T-cell (primary cell): Measurements from ENCODE around the gene PTPRJ. TPM values are rescaled to one million over a fixed set of nuclear protein-coding genes. Genes with fewer than 3 reads are reported as not detected.

Experiments
- ATAC-seq, 4 experiments: fragments of 200-7000 bp in 3 of 4; fragments of 150-1000 bp in 1 of 4; cut with Tn5 transposase; replicated peaks in 1 of 4; 1 replicate in 3 of 4; 2 replicates in 1 of 4; pipeline ENCODE4 v1.10.0; 2021; ENCODE audit warnings: moderate library complexity in 3 of 4, mild to moderate bottlenecking in 2 of 4, moderate number of reproducible peaks in 1 of 4
- CTCF ChIA-PET, 2 donors: fragments of 300-600 bp; sonication (Branson Sonifier 250); formaldehyde crosslinking; loops; one replicate each; lab custom pipeline; 2022; ENCODE audit warnings: antibody characterized with exemption in 2 of 2; lab: Charles Lee
- POLR2A ChIA-PET, 2 donors: fragments of 300-600 bp; sonication (Branson Sonifier 250); formaldehyde crosslinking; loops; one replicate each; lab custom pipeline; 2022; ENCODE audit warnings: antibody characterized with exemption in 2 of 2; lab: Charles Lee
- DNase-seq, 35 experiments: peaks; one replicate each; pipeline versions ENCODE4 v3.0.0 to v3.0.0-alpha.2; 2013 to 2023
- H3K27ac ChIP-seq: one replicate; pipeline ENCODE4 v1.5.1; 2013; ENCODE audit warnings: low read length
- H3K27me3 ChIP-seq, 2 experiments: replicated peaks in 1 of 2; 1 replicate in 1 of 2; 2 replicates in 1 of 2; pipeline versions ENCODE4 v1.6.1 to v1.7.0; 2013; ENCODE audit warnings: low read length in 1 of 2, mixed read lengths in 1 of 2; ENCODE audit not compliant: control insufficient read depth in 2 of 2, insufficient read depth in 2 of 2; ENCODE audit errors: extremely low read depth in 1 of 2
- H3K36me3 ChIP-seq, 2 donors: 1 replicate in 1 of 2; 2 replicates in 1 of 2; pipeline versions ENCODE4 v1.6.1 to v1.7.0; 2013; ENCODE audit warnings: low read length in 1 of 2; ENCODE audit not compliant: control insufficient read depth in 2 of 2, insufficient read depth in 1 of 2; ENCODE audit errors: extremely low read depth in 1 of 2
- H3K4me1 ChIP-seq, 2 experiments: 1 replicate in 1 of 2; 2 replicates in 1 of 2; pipeline versions ENCODE4 v1.6.1 to v1.7.0; 2013; ENCODE audit warnings: low read length in 2 of 2, mixed read lengths in 1 of 2; ENCODE audit not compliant: insufficient read depth in 2 of 2, control insufficient read depth in 1 of 2; ENCODE audit errors: extremely low read depth in 1 of 2
- H3K4me3 ChIP-seq, 2 donors: 1 replicate in 1 of 2; 2 replicates in 1 of 2; pipeline versions ENCODE4 v1.5.1 to v1.7.0; 2013; ENCODE audit warnings: mild to moderate bottlenecking in 2 of 2, low read length in 1 of 2, moderate library complexity in 1 of 2; ENCODE audit not compliant: control insufficient read depth in 1 of 2; ENCODE audit errors: extremely low read depth in 1 of 2
- H3K9me3 ChIP-seq: 2 replicates; pipeline ENCODE4 v1.7.0; 2013
- H3K27ac Mint-ChIP-seq, 2 donors: one replicate each; pipeline ENCODE4 v1.8.0; 2020 to 2021; ENCODE audit warnings: mild to moderate bottlenecking in 2 of 2, mixed read lengths in 2 of 2
- H3K27me3 Mint-ChIP-seq, 2 donors: one replicate each; pipeline ENCODE4 v1.8.0; 2021 to 2022; ENCODE audit warnings: mixed read lengths in 2 of 2
- H3K36me3 Mint-ChIP-seq: one replicate; pipeline ENCODE4 v1.8.0; 2021; ENCODE audit warnings: mixed read lengths
- H3K4me1 Mint-ChIP-seq, 3 donors: one replicate each; pipeline ENCODE4 v1.8.0; 2020 to 2022; ENCODE audit warnings: mixed read lengths in 3 of 3, mild to moderate bottlenecking in 1 of 3
- H3K4me3 Mint-ChIP-seq, 3 donors: one replicate each; pipeline ENCODE4 v1.8.0; 2020 to 2022; ENCODE audit warnings: mild to moderate bottlenecking in 3 of 3, mixed read lengths in 3 of 3, moderate library complexity in 3 of 3
- H3K9me3 Mint-ChIP-seq, 3 donors: one replicate each; pipeline ENCODE4 v1.8.0; 2020 to 2022; ENCODE audit warnings: mixed read lengths in 3 of 3
- WGBS: methylation state at CpG from one replicate; pipeline ENCODE4 v1.1.5; 2013; ENCODE audit warnings: missing lambda C conversion rate; ENCODE audit not compliant: insufficient coverage; 5-methylcytosine and 5-hydroxymethylcytosine counted together
- total RNA-seq, 35 experiments: library from RNA in 6 of 35; stranded (reverse) in 6 of 35; fragments of 120-200 nt in 1 of 35; gene quantifications; one replicate each; pipeline versions ENCODE4 v1.2.1 to v1.2.4 and lab custom pipeline; 2013 to 2026

The PTPRJ gene
- total RNA-seq, 5 donors from 2014 or later (not counting 1 experiment from before 2014, with no cell fraction given) = 44.8 to 71.0 (median 57.9) TPM

DNA sequence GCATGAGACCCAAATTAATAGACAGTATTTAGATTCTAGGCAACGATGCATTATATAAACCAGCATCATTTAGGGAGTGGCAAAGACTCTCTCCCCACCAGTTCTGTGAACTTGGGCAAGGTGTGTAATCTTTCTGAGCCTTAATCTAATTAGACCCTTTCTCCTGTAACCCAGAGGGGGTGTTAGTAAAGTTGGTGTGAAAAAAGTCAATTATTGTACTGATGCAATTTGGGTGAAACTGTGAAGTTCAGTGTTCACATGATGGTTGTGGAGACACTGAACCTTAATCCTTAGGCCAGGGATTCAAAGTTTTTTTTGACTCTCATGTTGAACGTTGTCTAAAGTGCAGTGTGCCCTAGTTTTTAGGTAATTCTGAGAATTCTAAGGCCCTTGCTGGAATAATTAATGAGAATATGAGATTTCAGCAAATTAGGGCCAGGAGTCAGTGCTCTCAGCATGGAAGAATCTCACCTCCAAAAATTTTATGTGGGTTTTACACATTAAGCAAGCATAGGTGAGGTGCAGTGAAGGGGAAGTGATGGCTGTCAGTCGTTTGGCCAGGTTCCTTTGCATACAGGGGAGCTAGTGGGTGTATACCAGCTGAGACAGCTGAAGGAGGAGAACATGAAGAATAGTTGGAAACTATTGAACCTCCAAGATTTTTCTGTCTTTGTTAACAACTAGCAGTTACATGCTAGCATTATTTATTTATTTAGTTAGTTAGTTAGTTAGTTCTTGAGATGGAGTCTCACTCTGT lies 94.2 kb downstream of the PTPRJ start:
- Histone ChIP-seq H3K27ac (no peak overlapping the region), H3K9me3 (no peaks in the 10 kb centered on the region), H3K36me3 (peaks cover 1 to 10% of the 10 kb centered on the region in 2 donors), H3K27me3 (no peaks in the 10 kb centered on the region), H3K4me3 (no peak overlapping the region), H3K4me1 (peaks cover 0 to 2% of the 10 kb centered on the region in 2 experiments)
- ATAC-seq (no peak), DNase-seq (no peak)
- Mint-ChIP-seq H3K27me3 (no peaks in the 10 kb centered on the region), H3K27ac (no peak overlapping the region), H3K4me1 (peaks cover 31 to 48% (median 35%) of the 10 kb centered on the region in 3 donors), H3K4me3 (no peak overlapping the region), H3K36me3 (peaks cover 40% of the 10 kb centered on the region), H3K9me3 (no peaks in the 10 kb centered on the region)
- POLR2A ChIA-PET = no interaction called here
- WGBS = 40% methylated on average over 2 of the region's 3 CpGs
- CTCF ChIA-PET = no interaction called here

DNA sequence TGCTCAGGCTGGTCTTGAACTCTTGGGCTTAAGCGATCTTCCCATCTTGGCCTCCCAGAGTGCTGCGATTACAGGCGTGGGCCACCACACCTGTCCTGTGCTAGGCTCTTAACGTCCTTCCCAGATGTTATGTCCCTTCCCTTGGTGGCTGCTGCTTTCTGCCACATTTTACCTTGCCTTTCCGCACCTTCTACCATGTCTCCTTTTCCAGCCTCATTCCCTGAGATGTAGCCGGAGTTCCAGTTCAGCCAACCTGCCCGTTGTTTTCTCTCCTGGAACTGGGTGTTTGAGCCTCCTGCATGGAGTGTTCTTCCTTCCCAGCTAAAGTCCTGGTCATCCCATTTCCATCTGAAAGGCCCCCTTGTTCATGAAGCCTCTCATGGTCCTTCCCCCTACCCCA lies 95.3 kb downstream of the PTPRJ start:
- ATAC-seq = no peak
- 100% methylated on average over 6 of the region's 7 CpGs for WGBS
- Histone ChIP-seq H3K27me3 (no peaks in the 10 kb centered on the region), H3K36me3 (peaks cover 4 to 5% of the 10 kb centered on the region in 2 donors), H3K27ac (no peak overlapping the region), H3K9me3 (no peaks in the 10 kb centered on the region), H3K4me3 (no peak overlapping the region), H3K4me1 (peaks cover 0 to 7% of the 10 kb centered on the region in 2 experiments)
- peaks cover 37% of the 10 kb centered on the region for H3K36me3 Mint-ChIP-seq
- H3K9me3 Mint-ChIP-seq = no peaks in the 10 kb centered on the region
- no peak for DNase-seq
- H3K27ac Mint-ChIP-seq = no peak overlapping the region
- H3K4me3 Mint-ChIP-seq = no peak overlapping the region
- ChIA-PET POLR2A (no interaction called here), CTCF (no interaction called here)
- peaks cover 41 to 58% (median 45%) of the 10 kb centered on the region in 3 donors for H3K4me1 Mint-ChIP-seq
- no peaks in the 10 kb centered on the region for H3K27me3 Mint-ChIP-seq

- Histone ChIP-seq H3K27ac (no peak overlapping the region), H3K4me1 (peaks cover 0 to 18% of the 10 kb centered on the region in 2 experiments), H3K4me3 (no peak overlapping the region), H3K9me3 (no peaks in the 10 kb centered on the region), H3K36me3 (peaks cover 4 to 5% of the 10 kb centered on the region in 2 donors), H3K27me3 (no peaks in the 10 kb centered on the region)
- DNase-seq = no peak
- ChIA-PET POLR2A (no interaction called here), CTCF (interaction anchor here (0.6 kb wide), 2 partner anchors 20 to 117 kb away, joined by 3 to 4 read pairs; no protein-coding TSS in a partner anchor)
- WGBS = 94% methylated on average over 6 of the region's 6 CpGs
- no peak overlapping the region for H3K4me3 Mint-ChIP-seq
- H3K4me1 Mint-ChIP-seq = peaks cover 55 to 73% (median 60%) of the 10 kb centered on the region in 3 donors
- H3K27ac Mint-ChIP-seq = no peak overlapping the region
- no peaks in the 10 kb centered on the region for H3K9me3 Mint-ChIP-seq
- H3K27me3 Mint-ChIP-seq = no peaks in the 10 kb centered on the region
- ATAC-seq = no peak
- H3K36me3 Mint-ChIP-seq = peaks cover 32% of the 10 kb centered on the region
Measured at GRCh38 chr11:48077251-48077650, 96.9 kb downstream of the PTPRJ start.

DNA sequence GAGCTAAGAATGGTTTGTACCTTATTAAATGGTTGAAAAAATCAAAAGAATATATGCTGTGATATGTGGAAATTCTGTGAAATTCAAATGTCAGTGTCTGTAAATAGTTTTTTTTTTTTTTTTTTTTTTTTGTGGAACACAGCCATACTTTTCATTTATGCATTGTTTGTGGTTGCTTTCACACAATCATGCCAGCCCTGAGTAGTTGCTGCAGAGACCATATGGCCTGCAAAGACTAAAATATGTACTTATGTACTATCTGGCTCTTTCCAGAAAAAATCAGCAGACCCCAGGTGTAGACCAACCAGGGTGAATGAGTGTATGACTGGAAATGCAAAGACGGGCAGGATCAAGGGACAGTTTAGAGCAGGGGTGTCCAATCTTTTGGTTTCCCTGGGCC lies 98.3 kb downstream of the PTPRJ start:
- H3K9me3 ChIP-seq = no peaks in the 10 kb centered on the region
- WGBS = no CpG with 5 or more reads among the region's 1 CpG
- POLR2A ChIA-PET = interaction anchor here (0.6 kb wide), 2 partner anchors 72 to 77 kb away, joined by 3 read pairs; no protein-coding TSS in a partner anchor
- Mint-ChIP-seq H3K4me3 (no peak overlapping the region), H3K9me3 (no peaks in the 10 kb centered on the region), H3K27ac (no peak overlapping the region), H3K4me1 (peaks cover 54 to 72% (median 61%) of the 10 kb centered on the region in 3 donors), H3K36me3 (peaks cover 29% of the 10 kb centered on the region), H3K27me3 (no peaks in the 10 kb centered on the region)
- DNase-seq (no peak), ATAC-seq (no peak)
- CTCF ChIA-PET = no interaction called here
- no peak overlapping the region for H3K4me3 ChIP-seq
- H3K27ac ChIP-seq = no peak overlapping the region
- H3K4me1 ChIP-seq = peaks cover 0 to 22% of the 10 kb centered on the region in 2 experiments
- H3K36me3 ChIP-seq = peaks cover 4 to 5% of the 10 kb centered on the region in 2 donors
- no peaks in the 10 kb centered on the region for H3K27me3 ChIP-seq

DNA sequence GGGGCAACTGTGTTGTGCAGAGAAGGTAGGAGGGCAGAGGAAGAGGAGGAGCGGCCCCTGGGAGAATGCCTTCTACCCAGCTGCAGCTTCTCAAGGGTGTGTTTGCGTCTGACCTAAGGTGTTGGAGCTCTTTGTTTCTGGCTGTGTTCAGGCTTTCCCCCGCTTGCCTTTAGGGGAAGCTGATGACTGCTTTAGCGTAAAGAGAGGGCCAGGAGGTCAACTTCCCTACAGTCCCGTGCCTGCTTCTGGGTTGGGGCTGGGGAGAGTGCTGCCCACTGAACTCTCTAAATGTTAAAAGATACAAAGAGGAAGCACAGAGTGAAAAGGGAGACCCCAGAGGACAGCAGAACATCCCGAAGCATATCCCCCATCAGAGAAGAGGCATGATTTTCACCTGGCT lies 99.2 kb downstream of the PTPRJ start:
- H3K4me3 ChIP-seq = no peak overlapping the region
- H3K27ac Mint-ChIP-seq = no peak overlapping the region
- H3K4me1 Mint-ChIP-seq = peaks cover 53 to 70% (median 63%) of the 10 kb centered on the region in 3 donors
- ATAC-seq (no peak), DNase-seq (no peak)
- no peak overlapping the region for H3K27ac ChIP-seq
- WGBS = 83% methylated on average over 2 of the region's 6 CpGs
- H3K4me1 ChIP-seq = peaks cover 0 to 22% of the 10 kb centered on the region in 2 experiments
- POLR2A ChIA-PET = no interaction called here
- no peak overlapping the region for H3K4me3 Mint-ChIP-seq
- H3K27me3 Mint-ChIP-seq = no peaks in the 10 kb centered on the region
- CTCF ChIA-PET = interaction anchor here (0.7 kb wide), 2 partner anchors 114 to 148 kb away, joined by 3 to 4 read pairs; no protein-coding TSS in a partner anchor
- no peaks in the 10 kb centered on the region for H3K9me3 ChIP-seq
- H3K27me3 ChIP-seq = no peaks in the 10 kb centered on the region
- peaks cover 4 to 5% of the 10 kb centered on the region in 2 donors for H3K36me3 ChIP-seq
- no peaks in the 10 kb centered on the region for H3K9me3 Mint-ChIP-seq
- H3K36me3 Mint-ChIP-seq = peaks cover 34% of the 10 kb centered on the region

- ATAC-seq = no peak
- no peaks in the 10 kb centered on the region for H3K27me3 Mint-ChIP-seq
- H3K27ac Mint-ChIP-seq = peak overlapping the region in 1 of 2 donors; percentile 22
- H3K27me3 ChIP-seq = no peaks in the 10 kb centered on the region
- H3K9me3 Mint-ChIP-seq = no peaks in the 10 kb centered on the region
- H3K36me3 ChIP-seq = peaks cover 4 to 5% of the 10 kb centered on the region in 2 donors
- DNase-seq = no peak
- no peak overlapping the region for H3K4me3 ChIP-seq
- peaks cover 51 to 67% (median 63%) of the 10 kb centered on the region in 3 donors for H3K4me1 Mint-ChIP-seq
- H3K27ac ChIP-seq = no peak overlapping the region
- peaks cover 35% of the 10 kb centered on the region for H3K36me3 Mint-ChIP-seq
- H3K4me1 ChIP-seq = peaks cover 0 to 22% of the 10 kb centered on the region in 2 experiments
- POLR2A ChIA-PET = no interaction called here
- 100% methylated on average over 4 of the region's 6 CpGs for WGBS
- peak overlapping the region in 1 of 3 donors; percentile 59 for H3K4me3 Mint-ChIP-seq
- CTCF ChIA-PET = interaction anchor here (0.5 to 0.7 kb wide), 2 partner anchors 26 to 115 kb away, joined by 3 to 4 read pairs; no protein-coding TSS in a partner anchor
- H3K9me3 ChIP-seq = no peaks in the 10 kb centered on the region
Measured at GRCh38 chr11:48080301-48080861, 100.0 kb downstream of the PTPRJ start.
